ENCODE data around the gene PLEKHG5. TPM values are rescaled to one million over a fixed set of nuclear protein-coding genes. Genes with fewer than 3 reads are reported as not detected.
A peak's percentile ranks its signal among the peaks of the same experiment; 100 is the strongest.

Gene PLEKHG5
- total RNA-seq, 2 donors from 2014 or later, result 11.6 to 21.4 TPM

DNA sequence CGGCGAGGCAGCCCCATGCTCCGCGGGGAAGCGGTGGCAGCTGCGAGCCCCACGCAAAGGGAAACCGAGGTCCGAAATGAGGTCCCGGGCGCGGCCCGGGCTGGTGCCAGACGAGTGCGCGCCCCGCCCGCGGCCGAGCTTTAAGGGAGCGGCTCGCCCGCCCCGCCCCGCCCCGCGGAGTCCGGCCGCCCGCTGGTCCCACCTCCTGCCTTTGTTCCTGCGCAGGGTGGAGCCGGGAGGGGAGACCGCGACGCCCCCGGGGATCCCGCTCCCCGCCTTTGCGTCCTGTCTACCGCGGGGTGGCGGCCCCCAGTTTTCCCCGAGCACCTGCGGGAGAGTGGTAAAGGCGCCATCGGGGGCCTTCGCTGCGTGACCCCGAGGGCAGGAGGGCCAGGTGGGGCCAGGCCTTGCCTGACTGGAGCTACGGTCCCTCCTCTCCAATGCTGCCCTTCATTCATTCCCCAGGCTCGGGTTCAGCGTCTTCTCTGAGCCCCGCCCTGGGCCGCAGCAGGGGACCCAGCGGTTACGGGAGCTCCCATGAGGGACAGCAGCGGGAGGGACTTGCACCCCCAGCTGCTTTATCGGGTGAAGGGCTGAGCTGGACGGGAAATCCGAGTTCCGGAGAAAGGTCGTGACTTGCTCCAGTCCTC, 71.5 kb downstream of the PLEKHG5 start, which contains the start of gene HES2:
Gene HES2, minus strand, starts transcription at position 116 of the 650 bp plus-strand sequence. Its CDS starts 99 bp downstream, at position 17.
- 4% methylated on average over 42 of the region's 62 CpGs for WGBS
- TF ChIP-seq CTCF (IDR thresholded peaks at IDR 0.05), result no peak
- no peak for TF ChIP-seq POLR2AphosphoS5 (IDR thresholded peaks at IDR 0.05)
- peak; percentile 46 for TF ChIP-seq POLR2A (IDR thresholded peaks at IDR 0.05)
- Histone ChIP-seq H3K9me3 (no peaks in the 10 kb centered on the region), H3K36me3 (no peaks in the 10 kb centered on the region), H3K27ac (no peak within 1 kb of the TSS), H3K4me3 (peak within 1 kb of the TSS; percentile 23 to 39), H3K4me1 (replicated peaks) (peaks cover 16% of the 10 kb centered on the region), H3K27me3 (replicated peaks; ENCODE audit: insufficient read depth) (no peaks in the 10 kb centered on the region)
- intact Hi-C loops (cut with DNase I), result no loop called here
- DNase-seq (ENCODE audit: low spot score), result no peak

GRCh38 chr1:6419397-6419803, 72.1 kb downstream of the PLEKHG5 start:
- WGBS, result 1% methylated on average over 10 of the region's 48 CpGs
- H3K4me1 ChIP-seq (replicated peaks), result peaks cover 14% of the 10 kb centered on the region
- intact Hi-C loops (cut with DNase I), result no loop called here
- H3K27me3 ChIP-seq (replicated peaks; ENCODE audit: insufficient read depth), result no peaks in the 10 kb centered on the region
- no peaks in the 10 kb centered on the region for H3K9me3 ChIP-seq
- TF ChIP-seq POLR2A (IDR thresholded peaks at IDR 0.05) (no peak), CTCF (IDR thresholded peaks at IDR 0.05) (no peak), POLR2AphosphoS5 (IDR thresholded peaks at IDR 0.05) (no peak)
- H3K4me3 ChIP-seq, result peak overlapping the region; percentile 23 to 39
- DNase-seq (ENCODE audit: low spot score), result no peak
- H3K36me3 ChIP-seq, result no peaks in the 10 kb centered on the region
- H3K27ac ChIP-seq, result no peak overlapping the region

DNA sequence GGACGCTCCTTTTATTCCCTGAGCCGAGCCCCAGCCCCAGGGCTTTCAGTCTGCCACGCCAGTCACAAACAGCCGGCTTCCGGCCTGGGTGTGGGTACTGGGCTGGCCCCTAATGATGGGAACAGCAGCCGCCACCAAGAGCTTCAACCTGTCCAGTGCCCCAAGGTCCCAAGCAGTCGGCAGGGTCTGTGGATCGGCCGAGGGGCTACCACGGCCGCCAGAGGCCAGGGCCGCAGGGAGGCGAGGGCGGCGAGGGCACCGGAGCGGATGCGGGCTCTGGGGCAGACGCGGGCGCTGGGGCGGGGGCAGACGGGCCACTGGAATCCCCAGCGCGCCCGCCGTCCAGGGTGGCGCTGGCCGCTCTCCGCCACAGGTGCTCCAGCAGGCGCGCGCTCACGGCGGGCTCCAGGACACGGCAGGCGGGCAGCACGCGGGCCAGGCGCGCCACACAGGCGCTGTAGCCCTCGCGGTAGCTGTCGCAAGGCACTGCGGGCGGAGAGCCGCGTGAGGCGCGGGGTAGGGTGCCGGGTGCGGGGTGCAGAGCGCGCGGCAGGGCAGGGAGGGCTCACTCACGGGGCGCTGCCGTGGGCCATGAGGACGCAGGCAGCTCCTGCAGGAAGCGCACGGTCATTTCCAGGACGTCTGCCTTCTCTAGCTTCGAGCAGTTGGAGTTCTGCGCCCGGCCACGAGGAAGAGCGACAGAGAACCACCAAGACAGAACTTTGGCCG, 72.6 kb downstream of the PLEKHG5 start:
- H3K27ac ChIP-seq, result no peak overlapping the region
- H3K4me3 ChIP-seq, result peak overlapping the region; percentile 23 to 39
- intact Hi-C loops (cut with DNase I), result no loop called here
- peaks cover 13% of the 10 kb centered on the region for H3K4me1 ChIP-seq (replicated peaks)
- no peak for TF ChIP-seq POLR2AphosphoS5 (IDR thresholded peaks at IDR 0.05)
- no peak for DNase-seq (ENCODE audit: low spot score)
- no peaks in the 10 kb centered on the region for H3K36me3 ChIP-seq
- H3K27me3 ChIP-seq (replicated peaks; ENCODE audit: insufficient read depth), result no peaks in the 10 kb centered on the region
- WGBS, result 10% methylated on average over 69 of the region's 69 CpGs
- no peaks in the 10 kb centered on the region for H3K9me3 ChIP-seq

DNA sequence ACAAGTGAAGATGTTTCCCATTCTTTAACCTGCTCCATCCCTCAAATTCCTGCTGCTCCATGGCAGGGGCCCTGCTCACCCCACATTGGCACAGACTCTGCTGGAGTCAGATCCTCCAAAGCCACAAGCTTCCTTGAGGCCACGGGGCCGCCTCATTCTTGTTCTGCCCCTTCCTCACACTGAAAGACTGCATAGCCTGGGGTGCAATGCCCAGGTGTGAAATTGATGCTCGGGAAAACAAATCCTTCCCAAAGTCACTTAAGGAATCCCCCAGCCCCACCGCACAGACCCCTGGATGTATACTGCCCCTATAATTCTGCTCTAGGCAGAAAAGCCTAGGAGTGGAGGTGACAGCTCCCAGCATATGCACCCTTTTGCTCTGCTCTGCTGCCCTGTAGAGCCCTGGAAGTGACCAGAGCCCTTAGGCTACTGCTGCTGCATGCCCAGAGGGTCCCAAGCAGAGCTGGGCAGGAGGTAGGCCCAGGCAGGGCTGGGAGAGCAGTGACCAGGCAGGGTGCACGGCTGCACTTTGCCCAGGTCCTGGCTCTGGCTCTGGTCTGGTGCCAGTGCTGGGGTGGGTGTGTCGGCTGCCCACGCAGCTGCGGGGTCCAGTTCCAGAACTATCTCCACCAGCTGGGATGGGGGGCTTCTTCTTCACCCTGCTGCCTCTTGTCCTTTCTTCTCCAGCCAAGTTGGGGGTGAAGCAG, 73.4 kb downstream of the PLEKHG5 start:
- H3K4me1 ChIP-seq (replicated peaks), result peaks cover 10% of the 10 kb centered on the region
- 57% methylated on average over 8 of the region's 8 CpGs for WGBS
- H3K9me3 ChIP-seq, result no peaks in the 10 kb centered on the region
- H3K27me3 ChIP-seq (replicated peaks; ENCODE audit: insufficient read depth), result no peaks in the 10 kb centered on the region
- no peak overlapping the region for H3K27ac ChIP-seq
- no peak overlapping the region for H3K4me3 ChIP-seq
- intact Hi-C loops (cut with DNase I), result no loop called here
- H3K36me3 ChIP-seq, result no peaks in the 10 kb centered on the region
- DNase-seq (ENCODE audit: low spot score), result no peak
- TF ChIP-seq CTCF (IDR thresholded peaks at IDR 0.05), result no peak
- TF ChIP-seq POLR2AphosphoS5 (IDR thresholded peaks at IDR 0.05), result no peak
- no peak for TF ChIP-seq POLR2A (IDR thresholded peaks at IDR 0.05)

Small RNA genes within 50 kb of the gene (microRNA-seq; reads per million reads assigned to microRNA genes)
- gene MIR4252, result not detected

Small RNA genes within 50 kb of the gene (small RNA-seq; reads per million reads assigned to genes)
- gene MIR4252 (0 reads per million in 2 donors), gene RNU6-731P (0 reads per million in 2 donors)

Other genes starting within 250 kb of the PLEKHG5 start
- not detected for gene HES3, start 247.5 kb downstream of the PLEKHG5 start, total RNA-seq
- 1 to 10 TPM; 3.2 to 7.6 TPM for gene GPR153, start 230.6 kb downstream of the PLEKHG5 start, total RNA-seq
- 10 to 100 TPM; 16.9 to 24.9 TPM for gene ACOT7, start 97.9 kb downstream of the PLEKHG5 start, total RNA-seq
- 10 to 100 TPM in 1 of 2 donors, 1 to 10 TPM in 1; 2.2 to 13.4 TPM for gene HES2, start 71.7 kb downstream of the PLEKHG5 start, total RNA-seq
- 100 to 1,000 TPM in 1 of 2 donors, 10 to 100 TPM in 1; 19.7 to 257 TPM for gene ESPN, start 66.9 kb downstream of the PLEKHG5 start, total RNA-seq
- 10 to 100 TPM; 15.2 to 22.7 TPM for gene TNFRSF25, start 25.5 kb downstream of the PLEKHG5 start, total RNA-seq
- 10 to 100 TPM; 15.7 to 20.9 TPM for gene NOL9, start 62.8 kb upstream of the PLEKHG5 start, total RNA-seq
- gene TAS1R1, start 63.6 kb upstream of the PLEKHG5 start, total RNA-seq, result 1 to 10 TPM in 1 of 2 donors, not detected in 1; 1.5 TPM
- gene ZBTB48, start 88.3 kb upstream of the PLEKHG5 start, total RNA-seq, result 10 to 100 TPM; 41.3 to 51.0 TPM
- gene KLHL21, start 111.2 kb upstream of the PLEKHG5 start, total RNA-seq, result 100 to 1,000 TPM in 1 of 2 donors, 10 to 100 TPM in 1; 67.1 to 111 TPM
- gene PHF13, start 122.1 kb upstream of the PLEKHG5 start, total RNA-seq, result 10 to 100 TPM; 13.8 to 79.2 TPM
- gene THAP3, start 133.2 kb upstream of the PLEKHG5 start, total RNA-seq, result 10 to 100 TPM; 37.6 to 42.1 TPM
- 10 to 100 TPM; 32.9 to 52.8 TPM for gene DNAJC11, start 210.1 kb upstream of the PLEKHG5 start, total RNA-seq

Measured in prostate gland (tissue), 2 donors.